Measurements from ENCODE around the gene COMT.

DNA sequence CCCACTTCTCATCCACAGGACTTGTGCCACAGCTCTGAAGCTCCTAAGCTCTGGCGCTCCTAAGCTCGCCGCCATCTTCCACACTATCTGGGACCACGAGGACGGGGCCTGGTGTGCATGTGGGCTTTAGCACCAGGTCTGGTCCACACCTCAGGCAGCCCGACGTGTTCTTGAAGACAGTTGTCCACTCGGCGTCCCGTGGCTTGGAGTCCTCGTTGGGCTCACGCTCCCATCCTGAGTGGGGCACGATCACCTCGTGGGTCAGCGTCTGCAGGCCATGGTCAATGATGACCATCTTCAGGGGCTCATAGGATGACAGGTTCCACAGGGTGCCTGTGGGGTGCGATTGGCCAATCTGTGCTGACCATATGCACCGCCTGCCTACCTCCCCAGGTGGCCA lies 37.2 kb downstream of the COMT start:
- TF ChIP-seq, protein P1, sequence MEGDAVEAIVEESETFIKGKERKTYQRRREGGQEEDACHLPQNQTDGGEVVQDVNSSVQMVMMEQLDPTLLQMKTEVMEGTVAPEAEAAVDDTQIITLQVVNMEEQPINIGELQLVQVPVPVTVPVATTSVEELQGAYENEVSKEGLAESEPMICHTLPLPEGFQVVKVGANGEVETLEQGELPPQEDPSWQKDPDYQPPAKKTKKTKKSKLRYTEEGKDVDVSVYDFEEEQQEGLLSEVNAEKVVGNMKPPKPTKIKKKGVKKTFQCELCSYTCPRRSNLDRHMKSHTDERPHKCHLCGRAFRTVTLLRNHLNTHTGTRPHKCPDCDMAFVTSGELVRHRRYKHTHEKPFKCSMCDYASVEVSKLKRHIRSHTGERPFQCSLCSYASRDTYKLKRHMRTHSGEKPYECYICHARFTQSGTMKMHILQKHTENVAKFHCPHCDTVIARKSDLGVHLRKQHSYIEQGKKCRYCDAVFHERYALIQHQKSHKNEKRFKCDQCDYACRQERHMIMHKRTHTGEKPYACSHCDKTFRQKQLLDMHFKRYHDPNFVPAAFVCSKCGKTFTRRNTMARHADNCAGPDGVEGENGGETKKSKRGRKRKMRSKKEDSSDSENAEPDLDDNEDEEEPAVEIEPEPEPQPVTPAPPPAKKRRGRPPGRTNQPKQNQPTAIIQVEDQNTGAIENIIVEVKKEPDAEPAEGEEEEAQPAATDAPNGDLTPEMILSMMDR (IDR thresholded peaks at IDR 0.05; ENCODE audit: low read depth, low read length, missing input control): no peak
- no peak for TF ChIP-seq ZBTB33 (IDR thresholded peaks at IDR 0.05)
- TF ChIP-seq TAF1 (conservative IDR thresholded peaks at IDR 0.05): no peak
- TF ChIP-seq, protein P2, sequence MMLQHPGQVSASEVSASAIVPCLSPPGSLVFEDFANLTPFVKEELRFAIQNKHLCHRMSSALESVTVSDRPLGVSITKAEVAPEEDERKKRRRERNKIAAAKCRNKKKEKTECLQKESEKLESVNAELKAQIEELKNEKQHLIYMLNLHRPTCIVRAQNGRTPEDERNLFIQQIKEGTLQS (IDR thresholded peaks at IDR 0.05): no peak
- TF ChIP-seq RAD21 (IDR thresholded peaks at IDR 0.05): no peak
- no peak for TF ChIP-seq YY1 (IDR thresholded peaks at IDR 0.05)
- no peak for TF ChIP-seq FOXA1 (IDR thresholded peaks at IDR 0.05)
- TF ChIP-seq, protein P3, sequence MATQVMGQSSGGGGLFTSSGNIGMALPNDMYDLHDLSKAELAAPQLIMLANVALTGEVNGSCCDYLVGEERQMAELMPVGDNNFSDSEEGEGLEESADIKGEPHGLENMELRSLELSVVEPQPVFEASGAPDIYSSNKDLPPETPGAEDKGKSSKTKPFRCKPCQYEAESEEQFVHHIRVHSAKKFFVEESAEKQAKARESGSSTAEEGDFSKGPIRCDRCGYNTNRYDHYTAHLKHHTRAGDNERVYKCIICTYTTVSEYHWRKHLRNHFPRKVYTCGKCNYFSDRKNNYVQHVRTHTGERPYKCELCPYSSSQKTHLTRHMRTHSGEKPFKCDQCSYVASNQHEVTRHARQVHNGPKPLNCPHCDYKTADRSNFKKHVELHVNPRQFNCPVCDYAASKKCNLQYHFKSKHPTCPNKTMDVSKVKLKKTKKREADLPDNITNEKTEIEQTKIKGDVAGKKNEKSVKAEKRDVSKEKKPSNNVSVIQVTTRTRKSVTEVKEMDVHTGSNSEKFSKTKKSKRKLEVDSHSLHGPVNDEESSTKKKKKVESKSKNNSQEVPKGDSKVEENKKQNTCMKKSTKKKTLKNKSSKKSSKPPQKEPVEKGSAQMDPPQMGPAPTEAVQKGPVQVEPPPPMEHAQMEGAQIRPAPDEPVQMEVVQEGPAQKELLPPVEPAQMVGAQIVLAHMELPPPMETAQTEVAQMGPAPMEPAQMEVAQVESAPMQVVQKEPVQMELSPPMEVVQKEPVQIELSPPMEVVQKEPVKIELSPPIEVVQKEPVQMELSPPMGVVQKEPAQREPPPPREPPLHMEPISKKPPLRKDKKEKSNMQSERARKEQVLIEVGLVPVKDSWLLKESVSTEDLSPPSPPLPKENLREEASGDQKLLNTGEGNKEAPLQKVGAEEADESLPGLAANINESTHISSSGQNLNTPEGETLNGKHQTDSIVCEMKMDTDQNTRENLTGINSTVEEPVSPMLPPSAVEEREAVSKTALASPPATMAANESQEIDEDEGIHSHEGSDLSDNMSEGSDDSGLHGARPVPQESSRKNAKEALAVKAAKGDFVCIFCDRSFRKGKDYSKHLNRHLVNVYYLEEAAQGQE (IDR thresholded peaks at IDR 0.05): no peak

Measured in liver (tissue), 3 donors.